Chondrocyte (in vitro differentiated cells): ENCODE measurements around the gene SIN3A. TPM values are rescaled to one million over a fixed set of nuclear protein-coding genes. Genes with fewer than 3 reads are reported as not detected.
"Not testable (repeated sequence)": the region's sequence is repeated elsewhere in the genome, so short reads cannot be mapped to it uniquely, and the experiment has no call there.

ENCODE experiments used
- DNase-seq: peaks from one replicate; pipeline ENCODE4 v3.0.0; 2021; ENCODE audit warnings: mixed read lengths, low spot score
- H3K27ac Mint-ChIP-seq: one replicate; pipeline ENCODE4 v1.8.0; 2021; ENCODE audit warnings: mild to moderate bottlenecking, moderate library complexity, mixed read lengths; ENCODE audit not compliant: unreplicated experiment
- H3K27me3 Mint-ChIP-seq: 2 replicates; pipeline ENCODE4 v1.8.0; 2021; ENCODE audit warnings: low read depth, mixed read lengths
- H3K36me3 Mint-ChIP-seq: 2 replicates; pipeline ENCODE4 v1.8.0; 2021; ENCODE audit warnings: low read depth, mixed read lengths
- H3K4me1 Mint-ChIP-seq: 2 replicates; pipeline ENCODE4 v1.8.0; 2021; ENCODE audit warnings: low read depth, mild to moderate bottlenecking, mixed read lengths
- H3K4me3 Mint-ChIP-seq: one replicate; pipeline ENCODE4 v1.8.0; 2021; ENCODE audit warnings: mild to moderate bottlenecking, moderate library complexity, mixed read lengths; ENCODE audit not compliant: unreplicated experiment
- H3K9me3 Mint-ChIP-seq: 2 replicates; pipeline ENCODE4 v1.8.0; 2021; ENCODE audit warnings: low read depth, mixed read lengths
- total RNA-seq: library from RNA; stranded (reverse); gene quantifications from 3 replicates; pipeline ENCODE4 v1.2.1, GENCODE V29; 2021
- TF ChIP-seq, protein P1 (sequence below): fragments of 200-600 bp; sonication (generic); IDR thresholded peaks from 2 replicates; pipeline ENCODE4 v1.5.0; 2021; ENCODE audit warnings: antibody characterized with exemption, mild to moderate bottlenecking, moderate library complexity

Gene SIN3A
- total RNA-seq, 1 donor from 2014 or later, result 44.9 TPM

DNA sequence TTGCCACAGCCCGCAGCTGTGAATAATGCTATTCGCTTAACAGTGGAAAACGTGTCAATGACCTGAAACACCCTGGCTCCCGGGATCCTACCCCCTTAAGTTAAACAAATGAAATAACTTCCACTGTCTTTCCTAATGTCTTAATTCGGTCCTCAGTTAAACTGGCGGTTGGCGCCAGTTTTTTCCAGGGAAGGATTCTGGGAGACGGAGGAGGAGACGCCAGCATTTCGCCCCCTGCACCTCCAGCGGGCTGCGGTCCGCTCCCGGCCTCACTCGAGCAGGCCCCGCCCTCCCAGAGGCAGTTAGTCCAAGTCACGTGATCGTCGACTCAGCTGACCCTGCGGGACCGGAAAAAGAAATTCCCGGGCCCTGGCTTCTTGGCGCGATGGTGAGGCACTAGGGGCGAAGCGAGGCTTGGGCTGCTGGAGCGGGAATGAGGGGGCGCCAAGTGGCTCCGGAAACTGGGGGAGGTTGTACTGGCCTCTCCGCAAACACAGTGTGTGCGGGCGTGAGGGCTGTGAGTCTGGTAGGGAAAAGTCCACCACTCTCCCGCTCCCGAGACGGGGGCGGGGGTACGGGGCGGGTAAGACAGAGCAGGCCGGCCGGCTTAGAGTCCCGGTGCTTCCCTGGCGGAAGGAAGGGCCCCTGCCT lies 115.7 kb downstream of the SIN3A start, which contains the start of gene COMMD4:
COMMD4 (plus strand) TSS at position 359 of the 651 bp plus-strand sequence; CDS start at position 386, 27 bp downstream.
- H3K4me3 Mint-ChIP-seq, result peak within 1 kb of the TSS; percentile 99
- peaks cover 4% of the 10 kb centered on the region for H3K36me3 Mint-ChIP-seq
- TF ChIP-seq, protein P1, sequence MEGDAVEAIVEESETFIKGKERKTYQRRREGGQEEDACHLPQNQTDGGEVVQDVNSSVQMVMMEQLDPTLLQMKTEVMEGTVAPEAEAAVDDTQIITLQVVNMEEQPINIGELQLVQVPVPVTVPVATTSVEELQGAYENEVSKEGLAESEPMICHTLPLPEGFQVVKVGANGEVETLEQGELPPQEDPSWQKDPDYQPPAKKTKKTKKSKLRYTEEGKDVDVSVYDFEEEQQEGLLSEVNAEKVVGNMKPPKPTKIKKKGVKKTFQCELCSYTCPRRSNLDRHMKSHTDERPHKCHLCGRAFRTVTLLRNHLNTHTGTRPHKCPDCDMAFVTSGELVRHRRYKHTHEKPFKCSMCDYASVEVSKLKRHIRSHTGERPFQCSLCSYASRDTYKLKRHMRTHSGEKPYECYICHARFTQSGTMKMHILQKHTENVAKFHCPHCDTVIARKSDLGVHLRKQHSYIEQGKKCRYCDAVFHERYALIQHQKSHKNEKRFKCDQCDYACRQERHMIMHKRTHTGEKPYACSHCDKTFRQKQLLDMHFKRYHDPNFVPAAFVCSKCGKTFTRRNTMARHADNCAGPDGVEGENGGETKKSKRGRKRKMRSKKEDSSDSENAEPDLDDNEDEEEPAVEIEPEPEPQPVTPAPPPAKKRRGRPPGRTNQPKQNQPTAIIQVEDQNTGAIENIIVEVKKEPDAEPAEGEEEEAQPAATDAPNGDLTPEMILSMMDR, result no peak
- no peaks in the 10 kb centered on the region for H3K27me3 Mint-ChIP-seq
- no peaks in the 10 kb centered on the region for H3K9me3 Mint-ChIP-seq
- H3K27ac Mint-ChIP-seq, result peak within 1 kb of the TSS; percentile 97
- no peak for DNase-seq
- H3K4me1 Mint-ChIP-seq, result peaks cover 24% of the 10 kb centered on the region

DNA sequence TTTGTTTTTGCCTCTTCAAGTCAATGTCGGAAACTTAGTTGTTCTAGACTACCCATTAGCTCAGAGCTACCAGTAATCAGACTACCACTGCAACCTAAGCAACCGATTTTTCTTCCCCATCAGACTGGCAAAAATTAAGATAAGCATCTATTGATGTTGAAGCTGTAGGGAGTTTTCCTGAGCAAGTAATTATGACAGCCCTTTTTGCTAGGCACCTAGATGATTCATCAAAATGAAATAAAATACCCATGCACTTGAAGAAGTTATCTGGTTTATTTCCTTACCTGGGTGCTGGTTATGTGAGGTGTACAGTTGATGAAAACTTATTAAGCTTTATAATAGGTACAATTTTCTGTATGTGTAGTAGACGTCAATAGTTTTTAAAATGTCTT lies 116.2 kb downstream of the SIN3A start:
- peaks cover 24% of the 10 kb centered on the region for H3K4me1 Mint-ChIP-seq
- peaks cover 4% of the 10 kb centered on the region for H3K36me3 Mint-ChIP-seq
- DNase-seq, result no peak
- TF ChIP-seq, protein P1, result no peak
- H3K27ac Mint-ChIP-seq, result peak overlapping the region; percentile 97
- no peaks in the 10 kb centered on the region for H3K27me3 Mint-ChIP-seq
- no peaks in the 10 kb centered on the region for H3K9me3 Mint-ChIP-seq
- H3K4me3 Mint-ChIP-seq, result peak overlapping the region; percentile 99

DNA sequence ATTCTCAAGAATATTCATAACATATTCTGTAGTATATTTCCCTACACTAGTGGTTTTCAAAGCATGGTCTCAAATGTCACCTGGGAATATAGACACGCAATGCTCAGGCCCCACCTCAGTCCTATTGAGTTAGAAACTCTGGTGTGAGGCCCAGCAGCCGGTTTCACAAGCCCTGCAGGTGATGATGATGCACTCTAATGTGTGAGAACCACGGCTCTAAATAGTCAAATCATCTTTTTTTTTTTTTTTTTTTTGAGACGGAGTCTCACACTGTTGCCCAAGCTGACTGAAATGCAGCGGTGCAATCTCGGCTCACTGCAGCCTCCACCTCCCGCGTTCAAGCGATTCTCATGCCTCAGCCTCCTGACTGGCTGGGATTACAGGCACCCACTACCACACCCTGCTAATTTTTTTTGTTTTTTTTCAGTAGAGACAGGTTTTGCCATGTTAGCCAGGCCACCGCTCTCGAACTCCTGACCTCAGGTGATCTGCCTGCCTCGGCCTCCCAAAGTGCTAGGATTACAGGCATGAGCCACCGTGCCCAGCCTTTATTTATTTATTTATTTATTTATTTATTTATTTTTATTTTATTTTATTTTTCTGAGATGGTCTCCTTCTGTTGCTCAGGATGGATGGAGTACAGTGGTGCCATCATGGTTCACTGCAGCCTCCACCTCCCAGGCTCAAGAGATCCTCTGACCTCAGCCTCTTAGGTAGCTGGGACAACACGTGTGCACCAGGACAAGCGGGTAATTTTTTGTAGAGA lies 117.7 kb downstream of the SIN3A start:
- H3K4me1 Mint-ChIP-seq, result peaks cover 24% of the 10 kb centered on the region
- H3K27ac Mint-ChIP-seq, H3K4me3 Mint-ChIP-seq, H3K9me3 Mint-ChIP-seq, H3K36me3 Mint-ChIP-seq, H3K27me3 Mint-ChIP-seq: not testable (repeated sequence)
- peak; percentile 2 for DNase-seq

DNA sequence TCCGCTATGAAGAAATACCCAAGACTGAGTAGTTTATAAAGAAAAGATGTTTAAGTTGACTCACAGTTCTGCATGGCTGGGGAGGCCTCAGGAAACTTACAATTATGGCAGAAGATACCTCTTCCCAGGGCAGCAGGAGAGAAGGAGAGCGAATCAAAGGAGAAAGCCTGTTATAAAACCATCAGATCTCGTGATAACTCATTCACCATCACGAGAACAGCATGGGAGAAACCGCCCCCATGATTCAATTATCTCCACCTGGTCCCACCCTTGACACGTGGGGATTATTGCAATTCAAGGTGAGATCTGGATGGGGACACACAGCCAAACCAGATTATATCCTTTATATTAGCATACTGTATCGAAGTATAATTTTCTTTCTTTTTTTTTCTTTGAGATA lies 119.4 kb downstream of the SIN3A start:
- H3K9me3 Mint-ChIP-seq, H3K4me3 Mint-ChIP-seq, H3K36me3 Mint-ChIP-seq, H3K27ac Mint-ChIP-seq, DNase-seq, H3K27me3 Mint-ChIP-seq: not testable (repeated sequence)
- peaks cover 19% of the 10 kb centered on the region for H3K4me1 Mint-ChIP-seq

DNA sequence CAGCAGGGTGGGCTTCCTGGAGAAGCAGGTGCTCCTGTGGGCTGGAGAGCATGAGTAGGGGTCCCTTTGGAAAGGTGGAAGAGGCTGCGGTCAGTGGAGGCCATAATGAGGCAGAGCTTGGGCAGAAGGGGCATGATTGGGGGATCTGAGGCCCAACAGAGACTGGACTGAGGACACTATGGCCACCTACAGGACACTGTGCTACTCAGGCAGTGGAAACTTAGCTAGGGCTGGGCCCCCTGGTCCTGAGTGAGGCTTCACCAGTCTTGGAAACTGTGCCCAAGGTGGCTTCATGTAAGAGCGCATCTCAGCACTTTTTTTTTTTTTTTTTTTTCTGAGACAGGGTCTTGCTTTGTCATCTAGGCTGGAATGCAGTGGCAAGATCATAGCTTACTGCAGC lies 121.9 kb downstream of the SIN3A start:
- TF ChIP-seq, protein P1, result no peak
- Mint-ChIP-seq H3K9me3 (no peaks in the 10 kb centered on the region), H3K4me3 (no peak overlapping the region), H3K4me1 (no peaks in the 10 kb centered on the region), H3K27ac (no peak overlapping the region), H3K36me3 (no peaks in the 10 kb centered on the region), H3K27me3 (peaks cover 3% of the 10 kb centered on the region)
- DNase-seq, result no peak

DNA sequence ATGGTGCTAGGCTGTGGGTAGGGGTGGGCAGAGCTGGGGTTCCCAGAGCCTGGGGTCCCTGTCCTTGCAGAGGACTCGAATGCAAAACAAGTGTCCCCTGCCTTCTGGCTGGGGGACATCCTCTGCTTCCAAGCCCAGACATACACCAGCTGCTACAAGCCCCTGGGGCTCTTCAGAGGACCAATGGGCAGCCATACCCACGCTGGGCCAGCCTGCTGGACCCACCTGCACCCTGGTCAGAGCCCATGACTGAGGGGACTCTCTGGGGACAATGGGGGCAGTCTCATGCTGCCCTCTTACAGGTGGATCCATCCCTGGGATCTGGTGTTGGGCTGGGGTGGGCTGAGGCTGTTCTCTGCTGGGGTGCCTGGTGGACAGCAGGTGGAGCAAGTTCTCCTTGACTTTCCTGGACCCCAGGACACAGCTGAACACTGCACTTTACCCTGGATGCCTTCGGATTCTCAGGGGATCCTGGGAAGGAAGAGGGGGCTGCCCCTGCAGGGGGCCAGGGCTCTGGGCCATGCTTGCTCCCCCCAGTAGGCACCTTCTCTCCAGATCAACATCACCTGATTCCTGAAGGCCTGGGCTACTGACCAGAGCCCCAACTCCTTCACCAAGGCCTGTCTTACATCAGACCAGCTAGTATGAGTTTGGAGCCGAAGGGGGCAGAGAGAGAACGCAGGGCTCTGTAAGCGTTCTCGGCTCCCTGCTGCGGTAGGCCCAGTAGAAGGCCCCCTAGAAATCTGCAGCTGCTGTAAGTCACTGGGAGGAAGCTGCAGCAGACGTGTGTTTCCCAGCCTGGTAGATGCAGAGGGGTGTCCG lies 122.8 kb downstream of the SIN3A start:
- H3K36me3 Mint-ChIP-seq, result no peaks in the 10 kb centered on the region
- no peaks in the 10 kb centered on the region for H3K4me1 Mint-ChIP-seq
- no peak overlapping the region for H3K27ac Mint-ChIP-seq
- no peak overlapping the region for H3K4me3 Mint-ChIP-seq
- H3K27me3 Mint-ChIP-seq, result peaks cover 3% of the 10 kb centered on the region
- TF ChIP-seq, protein P1, result no peak
- H3K9me3 Mint-ChIP-seq, result no peaks in the 10 kb centered on the region
- no peak for DNase-seq
